NOMO-1 treated with dmso at 0.1 percent for 144 hours (cell line): ENCODE results near the gene PAQR7.
A peak's percentile ranks its signal among the peaks of the same experiment; 100 is the strongest.
"Not testable (repeated sequence)": the region's sequence is repeated elsewhere in the genome, so short reads cannot be mapped to it uniquely, and the experiment has no call there.

Experiments
- DNase-seq: peaks from one replicate; lab custom pipeline; 2025; ENCODE audit not compliant: unreplicated experiment; lab: John Stamatoyannopoulos, UW

The PAQR7 gene

GRCh38 chr1:25848531-25848930 is 27.0 kb downstream of the PAQR7 start:
- DNase-seq, result no peak

- DNase-seq, result no peak
Observed at GRCh38 chr1:25847929-25848328, 27.6 kb downstream of the PAQR7 start.

- no peak for DNase-seq
Observed at GRCh38 chr1:25845664-25846063, 29.8 kb downstream of the PAQR7 start.

- no peak for DNase-seq
Observed at GRCh38 chr1:25844536-25845337, 30.8 kb downstream of the PAQR7 start.

- DNase-seq, result no peak
Observed at GRCh38 chr1:25843483-25843882, 32.0 kb downstream of the PAQR7 start.

GRCh38 chr1:25839808-25840207 is 35.7 kb downstream of the PAQR7 start:
- not testable (repeated sequence) for DNase-seq

GRCh38 chr1:25837262-25837875 is 38.1 kb downstream of the PAQR7 start:
- no peak for DNase-seq

- no peak for DNase-seq
Observed at GRCh38 chr1:25836695-25837094, 38.8 kb downstream of the PAQR7 start.

GRCh38 chr1:25834894-25835293 is 40.6 kb downstream of the PAQR7 start:
- DNase-seq, result no peak

GRCh38 chr1:25833158-25833557 is 42.4 kb downstream of the PAQR7 start:
- no peak for DNase-seq

- DNase-seq, result no peak
Observed at GRCh38 chr1:25832336-25833037, 43.0 kb downstream of the PAQR7 start.

GRCh38 chr1:25831569-25832196 is 43.8 kb downstream of the PAQR7 start:
- DNase-seq, result no peak

GRCh38 chr1:25829046-25829445 is 46.5 kb downstream of the PAQR7 start:
- no peak for DNase-seq

- no peak for DNase-seq
Observed at GRCh38 chr1:25828491-25828890, 47.0 kb downstream of the PAQR7 start.

- no peak for DNase-seq
Observed at GRCh38 chr1:25826571-25826970, 48.9 kb downstream of the PAQR7 start.

GRCh38 chr1:25825605-25826004 is 49.9 kb downstream of the PAQR7 start:
- no peak for DNase-seq

GRCh38 chr1:25821630-25822091 is 53.8 kb downstream of the PAQR7 start:
- no peak for DNase-seq

- no peak for DNase-seq
Observed at GRCh38 chr1:25821112-25821476, 54.4 kb downstream of the PAQR7 start.

- DNase-seq, result peak; percentile 62
Observed at GRCh38 chr1:25820247-25821111, 55.0 kb downstream of the PAQR7 start.

- DNase-seq, result peak; percentile 68
Observed at GRCh38 chr1:25819491-25820246, 55.8 kb downstream of the PAQR7 start, which contains the start of gene MTFR1L. Gene MTFR1L, plus strand, starts transcription at chr1:25819954. Its CDS starts 3,151 bp downstream, at chr1:25823105.
